H54 (cell line): ENCODE measurements around the gene PARL.

Source experiments
- DNase-seq: peaks from one replicate; pipeline ENCODE4 v3.0.0; 2011; ENCODE audit warnings: low spot score, mixed read lengths; ENCODE audit not compliant: insufficient read length
- FAIRE-seq: peaks from 3 replicates; lab custom pipeline; 2011; peaks lifted over from hg19 to GRCh38; lab: Jason Lieb, UNC
- POLR2A ChIP-seq: IDR thresholded peaks from 2 replicates; pipeline ENCODE4 v1.6.1; 2011; ENCODE audit warnings: low read depth, mild to moderate bottlenecking, low read length

The PARL gene

GRCh38 chr3:183825456-183826161 is 59.1 kb downstream of the PARL start, which contains the start of gene MAP6D1:
Gene MAP6D1, minus strand, starts transcription at chr3:183825577. Its CDS starts 30 bp downstream, at chr3:183825547.
- FAIRE-seq (no peak), DNase-seq (no peak)
- peak; percentile 62 for TF ChIP-seq POLR2A

GRCh38 chr3:183824761-183825455 is 59.8 kb downstream of the PARL start:
- TF ChIP-seq POLR2A = no peak
- no peak for DNase-seq
- FAIRE-seq = no peak

DNA sequence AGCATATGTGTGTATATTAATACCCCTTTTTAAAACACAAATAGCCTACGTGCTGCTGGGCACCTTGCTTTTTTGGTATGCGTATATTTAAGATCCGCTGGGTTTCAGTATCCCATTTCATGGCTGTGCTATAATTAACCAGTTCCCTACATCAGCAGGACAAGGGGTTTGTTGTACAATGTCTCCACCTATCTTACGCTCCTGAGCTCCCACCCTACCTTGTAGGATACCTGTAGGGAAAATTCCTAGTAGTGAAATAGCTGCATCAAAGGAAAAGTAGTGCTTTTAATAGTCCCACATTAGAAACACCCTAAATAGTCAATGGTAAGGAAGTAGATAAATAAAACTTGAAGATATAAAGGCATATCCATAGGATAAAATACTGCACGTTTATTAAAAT is 60.7 kb downstream of the PARL start:
- TF ChIP-seq POLR2A = no peak
- FAIRE-seq (no peak), DNase-seq (no peak)

GRCh38 chr3:183822631-183823030 is 62.0 kb downstream of the PARL start:
- TF ChIP-seq POLR2A = no peak
- no peak for DNase-seq
- no peak for FAIRE-seq

DNA sequence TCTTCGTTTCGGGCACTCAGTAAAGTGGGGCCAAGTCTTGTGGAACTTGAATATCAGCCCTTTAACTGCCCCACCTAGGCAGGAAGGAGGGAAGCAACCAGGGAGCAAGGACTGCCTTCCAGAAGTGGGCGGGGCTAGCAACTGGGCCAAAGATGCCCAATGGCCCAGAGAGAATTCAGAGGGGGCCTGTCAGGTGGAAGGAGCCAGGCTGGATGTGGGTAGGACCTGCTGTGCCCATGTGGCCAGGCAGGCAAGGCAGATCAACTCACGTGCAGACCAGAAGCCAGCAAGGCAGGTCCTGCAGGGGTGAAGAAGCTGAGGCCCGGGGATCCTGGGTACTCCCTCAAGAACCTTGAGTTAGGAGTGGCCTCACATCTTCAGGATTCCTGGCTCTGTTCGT is 64.8 kb downstream of the PARL start:
- no peak for TF ChIP-seq POLR2A
- FAIRE-seq (no peak), DNase-seq (no peak)

GRCh38 chr3:183818706-183819624 is 65.7 kb downstream of the PARL start:
- FAIRE-seq (no peak), DNase-seq (no peak)
- TF ChIP-seq POLR2A = no peak

DNA sequence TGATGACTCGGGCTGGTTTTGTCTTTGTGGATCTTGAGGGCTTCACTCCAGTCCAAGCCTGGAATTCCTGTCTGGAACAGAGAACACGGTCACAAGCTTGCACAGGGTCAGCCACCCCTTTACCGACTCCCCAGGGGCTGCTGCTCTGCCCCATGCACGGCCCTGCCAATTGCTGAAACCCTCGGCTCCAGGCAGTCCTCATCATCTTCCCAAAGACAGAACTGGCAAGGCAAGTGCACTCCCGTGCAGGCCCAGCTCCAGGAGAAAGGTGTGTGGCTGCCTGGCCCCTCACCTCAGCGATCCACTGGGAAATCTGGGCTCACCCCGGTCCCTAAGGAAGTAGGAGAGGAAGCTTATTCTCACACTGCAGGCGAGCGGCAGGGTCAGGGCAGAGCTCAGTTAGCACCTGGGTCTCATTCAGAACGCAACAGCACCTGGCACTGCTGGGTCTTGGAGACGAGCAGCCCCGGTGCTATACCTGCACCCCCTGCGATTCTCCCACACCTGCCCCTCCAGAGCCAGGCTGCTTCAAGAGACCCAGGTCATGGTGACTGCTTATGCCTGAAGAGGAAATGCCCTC is 66.5 kb downstream of the PARL start:
- FAIRE-seq (no peak), DNase-seq (no peak)
- TF ChIP-seq POLR2A = no peak

DNA sequence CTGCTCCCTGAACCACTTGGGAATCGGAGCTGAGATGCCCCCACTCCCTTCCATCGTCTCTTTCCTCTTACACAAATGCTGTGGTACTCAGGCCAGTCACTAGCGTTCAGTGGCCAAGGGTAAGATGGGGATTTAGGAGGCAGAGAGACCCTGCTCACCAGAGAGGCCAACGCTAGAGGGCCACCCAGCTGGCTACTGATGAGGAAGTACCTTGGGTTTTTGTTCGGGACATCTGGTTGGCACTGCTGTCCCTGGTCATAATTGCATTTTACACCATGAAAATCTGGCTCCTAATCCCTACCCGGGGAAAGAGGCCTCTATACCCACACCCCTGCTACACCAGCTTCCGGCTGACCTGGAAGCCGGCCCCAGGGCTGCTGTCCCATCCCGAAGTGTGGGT is 67.0 kb downstream of the PARL start:
- DNase-seq = no peak
- TF ChIP-seq POLR2A = no peak
- FAIRE-seq = no peak

- DNase-seq = no peak
- TF ChIP-seq POLR2A = no peak
- no peak for FAIRE-seq
These were observed 67.8 kb downstream of the PARL start for GRCh38 chr3:183816681-183817510.

- TF ChIP-seq POLR2A = no peak
- FAIRE-seq = no peak
These were observed 68.7 kb downstream of the PARL start for GRCh38 chr3:183815951-183816475.

DNA sequence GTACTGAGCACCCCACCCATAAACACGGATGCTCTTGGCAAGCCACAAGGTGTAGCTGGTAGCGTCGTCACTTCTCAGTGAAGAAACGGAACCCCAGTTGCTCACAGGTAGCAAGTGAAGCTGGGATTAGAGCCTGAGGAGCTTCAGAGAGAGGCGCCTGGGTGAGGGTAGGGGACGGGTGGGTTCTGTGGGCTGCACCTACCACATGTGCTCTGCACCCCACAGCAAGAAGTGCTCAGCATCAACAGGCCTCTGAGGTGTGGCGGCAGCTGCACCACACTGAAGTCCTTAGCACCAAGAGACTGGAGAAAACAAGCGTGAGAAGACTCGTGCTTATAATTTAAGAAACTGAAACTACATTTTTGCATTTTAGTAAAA is 69.1 kb downstream of the PARL start:
- no peak for TF ChIP-seq POLR2A
- DNase-seq (no peak), FAIRE-seq (no peak)

More at GRCh38 chr3:183815951-183816475, 68.7 kb downstream of the PARL start:
- DNase-seq = no peak

DNA sequence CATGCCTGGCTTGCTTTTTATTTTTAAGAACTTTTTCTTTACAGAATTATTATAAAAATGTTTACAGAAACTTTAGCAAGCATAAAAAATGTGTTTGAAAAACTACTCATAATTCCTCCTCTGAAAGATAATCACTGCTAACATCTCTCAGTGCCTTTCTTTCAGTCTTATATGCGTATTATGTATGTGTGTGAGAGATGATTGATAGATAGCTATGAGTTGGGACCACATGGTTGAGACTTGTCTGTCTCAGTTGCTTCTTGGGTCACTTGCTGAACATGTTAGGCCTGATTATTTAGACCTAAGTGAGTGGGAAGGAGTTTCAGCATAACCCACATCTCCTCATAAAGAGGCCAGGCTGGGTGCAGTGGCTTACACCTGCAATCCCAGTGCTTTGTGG is 70.4 kb downstream of the PARL start:
- DNase-seq (no peak), FAIRE-seq (no peak)
- TF ChIP-seq POLR2A = no peak

GRCh38 chr3:183812761-183813445 is 71.8 kb downstream of the PARL start:
- no peak for TF ChIP-seq POLR2A
- DNase-seq = no peak
- no peak for FAIRE-seq
